ENCODE data around the gene KRTCAP3.
A peak's percentile ranks its signal among the peaks of the same experiment; 100 is the strongest.

The KRTCAP3 gene

DNA sequence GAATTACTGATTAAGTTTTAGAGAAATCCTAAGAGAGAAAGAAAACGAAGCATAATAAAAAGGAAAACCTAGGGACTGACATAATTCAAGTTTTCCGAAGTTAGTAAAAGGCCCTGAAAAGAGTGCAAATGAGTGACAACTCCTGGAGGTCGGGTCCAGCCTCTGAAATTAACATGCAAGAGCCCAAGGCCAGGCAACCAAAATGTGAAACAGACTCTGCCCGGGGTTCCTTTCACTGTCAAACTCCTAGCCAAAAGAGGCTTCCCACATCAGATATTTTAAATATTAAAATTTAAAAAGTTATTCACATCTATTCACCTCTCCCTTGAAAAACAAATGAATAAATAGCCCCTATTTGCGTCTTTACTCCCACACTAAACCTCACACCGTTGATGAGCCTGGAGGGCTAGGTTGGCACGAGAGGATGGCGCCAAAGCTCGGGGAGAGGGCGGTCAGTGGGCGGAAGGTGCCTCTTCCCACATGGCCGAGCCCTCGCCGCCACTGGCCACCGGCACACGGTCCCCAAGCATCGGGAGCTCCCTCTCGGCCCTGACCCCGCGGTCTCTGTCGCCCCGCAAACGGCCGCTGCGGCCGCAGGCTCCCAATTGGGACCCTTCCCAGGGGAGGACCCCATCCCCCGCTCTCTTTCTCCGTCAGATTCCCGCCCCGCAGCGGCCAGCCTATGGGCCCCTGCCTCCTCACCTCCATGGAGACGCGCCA, 33.4 kb upstream of the KRTCAP3 start:
- TF ChIP-seq, protein P1, sequence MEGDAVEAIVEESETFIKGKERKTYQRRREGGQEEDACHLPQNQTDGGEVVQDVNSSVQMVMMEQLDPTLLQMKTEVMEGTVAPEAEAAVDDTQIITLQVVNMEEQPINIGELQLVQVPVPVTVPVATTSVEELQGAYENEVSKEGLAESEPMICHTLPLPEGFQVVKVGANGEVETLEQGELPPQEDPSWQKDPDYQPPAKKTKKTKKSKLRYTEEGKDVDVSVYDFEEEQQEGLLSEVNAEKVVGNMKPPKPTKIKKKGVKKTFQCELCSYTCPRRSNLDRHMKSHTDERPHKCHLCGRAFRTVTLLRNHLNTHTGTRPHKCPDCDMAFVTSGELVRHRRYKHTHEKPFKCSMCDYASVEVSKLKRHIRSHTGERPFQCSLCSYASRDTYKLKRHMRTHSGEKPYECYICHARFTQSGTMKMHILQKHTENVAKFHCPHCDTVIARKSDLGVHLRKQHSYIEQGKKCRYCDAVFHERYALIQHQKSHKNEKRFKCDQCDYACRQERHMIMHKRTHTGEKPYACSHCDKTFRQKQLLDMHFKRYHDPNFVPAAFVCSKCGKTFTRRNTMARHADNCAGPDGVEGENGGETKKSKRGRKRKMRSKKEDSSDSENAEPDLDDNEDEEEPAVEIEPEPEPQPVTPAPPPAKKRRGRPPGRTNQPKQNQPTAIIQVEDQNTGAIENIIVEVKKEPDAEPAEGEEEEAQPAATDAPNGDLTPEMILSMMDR (IDR thresholded peaks at IDR 0.05; ENCODE audit: borderline replicate concordance, control extremely low read depth, extremely low read depth, insufficient read depth, missing control alignments), result no peak
- DNase-seq (ENCODE audit: low spot score), result peak; percentile 50
- in situ Hi-C loops (cut with MboI; ENCODE audit: low sequenced_read_pairs, unreplicated experiment), result no loop called here

- in situ Hi-C loops (cut with MboI; ENCODE audit: low sequenced_read_pairs, unreplicated experiment), result no loop called here
- peak; percentile 99 for DNase-seq (ENCODE audit: low spot score)
- TF ChIP-seq, protein P1 (IDR thresholded peaks at IDR 0.05; ENCODE audit: borderline replicate concordance, control extremely low read depth, extremely low read depth, insufficient read depth, missing control alignments), result no peak
These were observed 32.7 kb upstream of the KRTCAP3 start, which contains the start of gene PPM1G for GRCh38 chr2:27409321-27410073. Gene PPM1G, minus strand, starts transcription at chr2:27409591. Its CDS starts 169 bp downstream, at chr2:27409422.

GRCh38 chr2:27412419-27413152, 29.6 kb upstream of the KRTCAP3 start:
- TF ChIP-seq, protein P1 (IDR thresholded peaks at IDR 0.05; ENCODE audit: borderline replicate concordance, control extremely low read depth, extremely low read depth, insufficient read depth, missing control alignments), result no peak
- in situ Hi-C loops (cut with MboI; ENCODE audit: low sequenced_read_pairs, unreplicated experiment), result no loop called here
- DNase-seq (ENCODE audit: low spot score), result no peak

GRCh38 chr2:27416151-27416550, 26.0 kb upstream of the KRTCAP3 start:
- in situ Hi-C loops (cut with MboI; ENCODE audit: low sequenced_read_pairs, unreplicated experiment), result no loop called here
- TF ChIP-seq, protein P1 (IDR thresholded peaks at IDR 0.05; ENCODE audit: borderline replicate concordance, control extremely low read depth, extremely low read depth, insufficient read depth, missing control alignments), result no peak
- no peak for DNase-seq (ENCODE audit: low spot score)

DNA sequence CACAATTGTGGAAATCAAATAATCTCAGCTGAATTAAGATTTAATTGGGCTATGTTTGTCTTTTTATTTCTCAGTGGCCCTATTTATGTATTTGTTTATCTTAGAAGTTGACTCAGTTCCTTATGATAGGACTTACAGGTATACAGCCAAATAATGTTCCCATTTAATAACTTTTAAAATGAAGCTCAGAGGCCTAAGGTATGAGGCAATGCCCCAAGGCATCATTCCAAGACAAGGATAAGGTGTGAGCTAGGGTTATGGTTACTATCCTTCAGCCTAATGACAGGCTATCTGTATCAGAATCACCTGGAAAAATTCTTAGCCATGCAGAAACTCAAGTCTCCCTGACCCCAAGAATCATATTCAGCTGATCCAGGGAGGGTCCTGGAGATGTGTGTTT, 21.2 kb upstream of the KRTCAP3 start:
- no peak for DNase-seq (ENCODE audit: low spot score)
- TF ChIP-seq, protein P1 (IDR thresholded peaks at IDR 0.05; ENCODE audit: borderline replicate concordance, control extremely low read depth, extremely low read depth, insufficient read depth, missing control alignments), result no peak
- in situ Hi-C loops (cut with MboI; ENCODE audit: low sequenced_read_pairs, unreplicated experiment), result no loop called here

GRCh38 chr2:27421660-27422250, 20.4 kb upstream of the KRTCAP3 start:
- TF ChIP-seq, protein P1 (IDR thresholded peaks at IDR 0.05; ENCODE audit: borderline replicate concordance, control extremely low read depth, extremely low read depth, insufficient read depth, missing control alignments), result no peak
- in situ Hi-C loops (cut with MboI; ENCODE audit: low sequenced_read_pairs, unreplicated experiment), result no loop called here
- DNase-seq (ENCODE audit: low spot score), result no peak
